H9 (cell line): ENCODE measurements around the gene ZNF644. TPM values are rescaled to one million over a fixed set of nuclear protein-coding genes. Genes with fewer than 3 reads are reported as not detected.
A peak's percentile ranks its signal among the peaks of the same experiment; 100 is the strongest.

ENCODE experiments used
- DNase-seq: peaks from one replicate; pipeline ENCODE4 v3.0.0-alpha.2; 2017
- H2AFZ ChIP-seq: one replicate; pipeline ENCODE4 v1.6.1; 2013; ENCODE audit warnings: mild to moderate bottlenecking, low read length, control low read depth, moderate library complexity
- H2AK5ac ChIP-seq: 2 replicates; pipeline ENCODE4 v1.6.1; 2013; ENCODE audit warnings: low read length, control low read depth, mixed read lengths; ENCODE audit not compliant: insufficient read length
- H2BK120ac ChIP-seq: one replicate; pipeline ENCODE4 v1.6.1; 2013; ENCODE audit warnings: low read depth, mild to moderate bottlenecking, low read length, control low read depth, inconsistent platforms; ENCODE audit not compliant: poor library complexity, severe bottlenecking
- H2BK12ac ChIP-seq: 2 replicates; pipeline ENCODE4 v1.6.1; 2013; ENCODE audit warnings: low read length, control low read depth, mixed read lengths, low read depth; ENCODE audit not compliant: insufficient read length
- H2BK15ac ChIP-seq: 2 replicates; pipeline ENCODE4 v1.6.1; 2013; ENCODE audit warnings: low read depth, low read length, control low read depth
- H2BK20ac ChIP-seq: one replicate; pipeline ENCODE4 v1.6.1; 2013; ENCODE audit warnings: low read depth, mild to moderate bottlenecking, low read length, control low read depth, inconsistent platforms; ENCODE audit not compliant: poor library complexity, severe bottlenecking
- H2BK5ac ChIP-seq: 2 replicates; pipeline ENCODE4 v1.6.1; 2013; ENCODE audit warnings: low read length, control low read depth, mixed read lengths; ENCODE audit not compliant: insufficient read length
- H3K14ac ChIP-seq: 2 replicates; pipeline ENCODE4 v1.6.1; 2013; ENCODE audit warnings: low read length, control low read depth; ENCODE audit not compliant: insufficient read depth
- H3K18ac ChIP-seq: 2 replicates; pipeline ENCODE4 v1.6.1; 2013; ENCODE audit warnings: low read depth, mild to moderate bottlenecking, mixed read lengths, low read length, control low read depth; ENCODE audit not compliant: insufficient read length
- H3K23ac ChIP-seq: 2 replicates; pipeline ENCODE4 v1.6.1; 2013; ENCODE audit warnings: low read length, control low read depth, mixed read lengths, low read depth; ENCODE audit not compliant: insufficient read length
- H3K23me2 ChIP-seq: 2 replicates; pipeline ENCODE4 v1.6.1; 2013; ENCODE audit warnings: low read depth, mild to moderate bottlenecking, mixed read lengths, low read length, control low read depth; ENCODE audit not compliant: insufficient read length, poor library complexity, severe bottlenecking
- H3K27ac ChIP-seq: 2 replicates; pipeline ENCODE4 v1.5.1; 2013; ENCODE audit warnings: low read length, control low read depth, mixed read lengths, low read depth; ENCODE audit not compliant: insufficient read length
- H3K27me3 ChIP-seq: 2 replicates; pipeline ENCODE4 v1.6.1; 2013; ENCODE audit warnings: low read length, control low read depth, inconsistent platforms; ENCODE audit not compliant: insufficient read depth
- H3K4ac ChIP-seq: 2 replicates; pipeline ENCODE4 v1.6.1; 2013; ENCODE audit warnings: low read depth, mild to moderate bottlenecking, control low read depth, inconsistent platforms, low read length, moderate library complexity
- H3K4me1 ChIP-seq: 2 replicates; pipeline ENCODE4 v1.6.1; 2013; ENCODE audit warnings: low read length, control low read depth, inconsistent platforms; ENCODE audit not compliant: insufficient read depth
- H3K4me2 ChIP-seq: 2 replicates; pipeline ENCODE4 v1.6.1; 2013; ENCODE audit warnings: low read length, control low read depth, mixed read lengths; ENCODE audit not compliant: insufficient read length, insufficient read depth
- H3K56ac ChIP-seq: 2 replicates; pipeline ENCODE4 v1.6.1; 2013; ENCODE audit warnings: low read depth, mild to moderate bottlenecking, mixed read lengths, low read length, control low read depth; ENCODE audit not compliant: insufficient read length
- H3K79me1 ChIP-seq: 2 replicates; pipeline ENCODE4 v1.6.1; 2013; ENCODE audit warnings: low read depth, mild to moderate bottlenecking, moderate library complexity, low read length, control low read depth, inconsistent platforms; ENCODE audit not compliant: insufficient read depth, poor library complexity, severe bottlenecking
- H3K79me2 ChIP-seq: 2 replicates; pipeline ENCODE4 v1.6.1; 2013; ENCODE audit warnings: low read length, control low read depth, inconsistent platforms; ENCODE audit not compliant: insufficient read depth
- H3K9ac ChIP-seq: 2 replicates; pipeline ENCODE4 v1.6.1; 2013; ENCODE audit warnings: low read length, control low read depth, mixed read lengths; ENCODE audit not compliant: insufficient read length; ENCODE audit errors: extremely low read depth
- H3K9me3 ChIP-seq: one replicate; pipeline ENCODE4 v1.6.1; 2013; ENCODE audit warnings: low read depth, low read length, inconsistent platforms; ENCODE audit not compliant: control insufficient read depth
- H3T11ph ChIP-seq: one replicate; pipeline ENCODE4 v1.6.1; 2013; ENCODE audit warnings: mild to moderate bottlenecking, low read length, control low read depth, inconsistent platforms
- H4K20me1 ChIP-seq: one replicate; pipeline ENCODE4 v1.6.1; 2013; ENCODE audit not compliant: control insufficient read depth, insufficient read length, insufficient read depth
- H4K5ac ChIP-seq: 2 replicates; pipeline ENCODE4 v1.6.1; 2013; ENCODE audit warnings: low read depth, mild to moderate bottlenecking, mixed read lengths, low read length, control low read depth; ENCODE audit not compliant: insufficient read length
- H4K8ac ChIP-seq: replicated peaks from 2 replicates; pipeline ENCODE4 v1.6.1; 2013; ENCODE audit warnings: low read length, control low read depth, mixed read lengths, low read depth; ENCODE audit not compliant: insufficient read length
- H4K91ac ChIP-seq: 2 replicates; pipeline ENCODE4 v1.6.1; 2013; ENCODE audit warnings: low read depth, mild to moderate bottlenecking, moderate library complexity, mixed read lengths, low read length, control low read depth; ENCODE audit not compliant: insufficient read length
- H3K27ac Mint-ChIP-seq, 3 experiments: 2 replicates in 2 of 3; 3 replicates in 1 of 3; pipeline ENCODE4 v1.8.0; 2020 to 2021; ENCODE audit warnings: mixed read lengths in 3 of 3, mild to moderate bottlenecking in 1 of 3, moderate library complexity in 1 of 3
- H3K27me3 Mint-ChIP-seq: 2 replicates; pipeline ENCODE4 v1.8.0; 2021; ENCODE audit warnings: low read depth, mild to moderate bottlenecking, moderate library complexity, mixed read lengths
- H3K36me3 Mint-ChIP-seq, 3 experiments: 2 replicates in 2 of 3; 3 replicates in 1 of 3; pipeline ENCODE4 v1.8.0; 2020 to 2021; ENCODE audit warnings: low read depth in 3 of 3, mixed read lengths in 3 of 3; ENCODE audit not compliant: insufficient read depth in 1 of 3
- H3K4me1 Mint-ChIP-seq, 2 experiments: 2 replicates each; pipeline ENCODE4 v1.8.0; 2020; ENCODE audit warnings: mixed read lengths in 2 of 2
- H3K4me3 Mint-ChIP-seq, 2 experiments: 2 replicates in 1 of 2; 3 replicates in 1 of 2; pipeline ENCODE4 v1.8.0; 2020 to 2021; ENCODE audit warnings: mild to moderate bottlenecking in 2 of 2, mixed read lengths in 2 of 2, moderate library complexity in 1 of 2
- H3K9me3 Mint-ChIP-seq, 2 experiments: 2 replicates in 1 of 2; 3 replicates in 1 of 2; pipeline ENCODE4 v1.8.0; 2020; ENCODE audit warnings: mild to moderate bottlenecking in 2 of 2, mixed read lengths in 2 of 2, moderate library complexity in 1 of 2
- WGBS: extraction: QIAGEN DNeasy Blood & Tissue Kit; methylation state at CpG from one replicate; pipeline ENCODE4 v1.1.7; 2013; ENCODE audit warnings: missing lambda C conversion rate, low lambda C conversion rate, mixed read lengths; ENCODE audit not compliant: insufficient read length; ENCODE audit errors: extremely low coverage; 5-methylcytosine and 5-hydroxymethylcytosine counted together
- total RNA-seq: library from RNA; stranded (reverse); gene quantifications from 2 replicates; pipeline ENCODE4 v1.2.1, GENCODE V29; 2021
- TF ChIP-seq, protein P1 (sequence below): fragments of 200-600 bp; sonication (generic); conservative IDR thresholded peaks from 3 replicates; pipeline ENCODE4 v1.8.0; 2021; ENCODE audit warnings: antibody characterized with exemption, mild to moderate bottlenecking

ZNF644 gene
- total RNA-seq, 1 experiment from 2014 or later: 78.9 TPM

DNA sequence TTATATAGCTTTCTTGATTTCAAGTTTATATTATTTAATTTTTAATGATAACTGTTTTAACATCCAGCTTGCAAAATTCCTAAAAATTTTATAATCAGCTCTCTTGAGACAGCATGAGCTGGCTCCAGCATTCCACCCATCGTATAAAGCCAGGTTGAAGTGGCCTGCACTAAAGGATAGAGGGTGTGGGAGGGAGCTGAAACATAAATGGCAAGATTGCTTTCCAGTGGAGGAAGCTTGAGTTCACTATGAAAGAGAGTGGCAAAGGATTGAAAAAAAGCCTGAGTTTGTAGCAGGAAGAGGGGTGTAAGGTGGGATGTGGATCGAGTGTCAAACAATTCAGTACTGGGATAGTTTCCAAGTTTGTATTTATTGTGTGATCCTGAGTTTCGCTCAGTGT, 48.5 kb upstream of the ZNF644 start:
- H4K8ac ChIP-seq: no peak overlapping the region
- H3K27me3 Mint-ChIP-seq: no peaks in the 10 kb centered on the region; the same call in 1 of the 2 replicates
- peak overlapping the region in 2 of 3 experiments; percentile 23 to 44; a peak in 3 of 7 replicates for H3K27ac Mint-ChIP-seq
- H3T11ph ChIP-seq: no peak overlapping the region
- H3K9me3 Mint-ChIP-seq: no peaks in the 10 kb centered on the region
- no peaks in the 10 kb centered on the region for H3K36me3 Mint-ChIP-seq
- peaks cover 5% of the 10 kb centered on the region; the same call in 1 of the 2 replicates for H3K4me1 ChIP-seq
- H3K4me2 ChIP-seq: no peak overlapping the region
- H3K79me2 ChIP-seq: no peaks in the 10 kb centered on the region
- no peaks in the 10 kb centered on the region for H3K79me1 ChIP-seq
- no peak overlapping the region for H2BK12ac ChIP-seq
- no peak overlapping the region for H4K91ac ChIP-seq
- WGBS: no CpG with 5 or more reads among the region's 3 CpGs
- H3K23ac ChIP-seq: no peak overlapping the region
- H3K4me1 Mint-ChIP-seq: peaks cover 18 to 26% of the 10 kb centered on the region in 2 experiments
- H3K9ac ChIP-seq: no peak overlapping the region
- TF ChIP-seq, protein P1, sequence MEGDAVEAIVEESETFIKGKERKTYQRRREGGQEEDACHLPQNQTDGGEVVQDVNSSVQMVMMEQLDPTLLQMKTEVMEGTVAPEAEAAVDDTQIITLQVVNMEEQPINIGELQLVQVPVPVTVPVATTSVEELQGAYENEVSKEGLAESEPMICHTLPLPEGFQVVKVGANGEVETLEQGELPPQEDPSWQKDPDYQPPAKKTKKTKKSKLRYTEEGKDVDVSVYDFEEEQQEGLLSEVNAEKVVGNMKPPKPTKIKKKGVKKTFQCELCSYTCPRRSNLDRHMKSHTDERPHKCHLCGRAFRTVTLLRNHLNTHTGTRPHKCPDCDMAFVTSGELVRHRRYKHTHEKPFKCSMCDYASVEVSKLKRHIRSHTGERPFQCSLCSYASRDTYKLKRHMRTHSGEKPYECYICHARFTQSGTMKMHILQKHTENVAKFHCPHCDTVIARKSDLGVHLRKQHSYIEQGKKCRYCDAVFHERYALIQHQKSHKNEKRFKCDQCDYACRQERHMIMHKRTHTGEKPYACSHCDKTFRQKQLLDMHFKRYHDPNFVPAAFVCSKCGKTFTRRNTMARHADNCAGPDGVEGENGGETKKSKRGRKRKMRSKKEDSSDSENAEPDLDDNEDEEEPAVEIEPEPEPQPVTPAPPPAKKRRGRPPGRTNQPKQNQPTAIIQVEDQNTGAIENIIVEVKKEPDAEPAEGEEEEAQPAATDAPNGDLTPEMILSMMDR: no peak
- no peaks in the 10 kb centered on the region for H3K9me3 ChIP-seq
- no peak overlapping the region for H3K4ac ChIP-seq
- no peaks in the 10 kb centered on the region for H4K20me1 ChIP-seq
- no peak overlapping the region for H2BK20ac ChIP-seq
- no peak overlapping the region for H3K27ac ChIP-seq
- no peak overlapping the region for H3K56ac ChIP-seq
- no peak overlapping the region for H2BK5ac ChIP-seq
- no peaks in the 10 kb centered on the region for H3K27me3 ChIP-seq
- H4K5ac ChIP-seq: no peak overlapping the region
- no peak overlapping the region for H3K18ac ChIP-seq
- no peak for DNase-seq
- H2AK5ac ChIP-seq: no peak overlapping the region
- no peak overlapping the region for H2BK15ac ChIP-seq
- H2AFZ ChIP-seq: no peak overlapping the region
- no peak overlapping the region; a peak in 1 of 5 replicates for H3K4me3 Mint-ChIP-seq
- H2BK120ac ChIP-seq: no peak overlapping the region
- H3K14ac ChIP-seq: no peak overlapping the region
- H3K23me2 ChIP-seq: no peaks in the 10 kb centered on the region
